OCI-LY7 (cell line): ENCODE measurements around the gene DPH6.

Source experiments
- EZH2phosphoT487 ChIP-seq: fragments of 200-600 bp; sonication (generic); IDR thresholded peaks from 2 replicates; pipeline ENCODE4 v1.6.1; 2018; ENCODE audit warnings: low read depth, borderline replicate concordance, mild to moderate bottlenecking, mixed run types, antibody characterized with exemption, low read length, moderate library complexity, mixed read lengths
- TF ChIP-seq, protein P1 (sequence below): fragments of 200-600 bp; sonication (generic); conservative IDR thresholded peaks from 2 replicates; pipeline ENCODE4 v1.5.1; 2014; ENCODE audit warnings: mild to moderate bottlenecking, antibody characterized with exemption, low read length, moderate library complexity, mixed read lengths

DNA sequence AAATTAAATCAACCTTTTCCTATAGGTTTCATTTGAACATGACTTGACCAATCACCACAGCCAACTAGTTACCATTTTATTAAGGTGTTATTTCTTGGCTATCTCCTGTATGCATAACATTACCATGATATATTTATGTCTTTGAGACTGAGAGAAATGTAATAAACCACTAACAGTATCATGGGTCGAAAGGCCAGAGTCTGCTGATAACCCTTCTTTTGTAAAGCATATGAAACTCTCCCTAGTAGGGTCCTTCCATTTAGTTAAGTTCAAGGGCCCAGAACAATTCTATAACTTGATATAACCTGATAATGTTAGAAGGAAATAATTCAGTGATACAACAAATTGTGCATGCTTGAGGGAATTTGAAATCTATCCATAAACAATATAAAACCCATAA, 14.3 kb upstream of the DPH6 start:
- TF ChIP-seq, protein P1, sequence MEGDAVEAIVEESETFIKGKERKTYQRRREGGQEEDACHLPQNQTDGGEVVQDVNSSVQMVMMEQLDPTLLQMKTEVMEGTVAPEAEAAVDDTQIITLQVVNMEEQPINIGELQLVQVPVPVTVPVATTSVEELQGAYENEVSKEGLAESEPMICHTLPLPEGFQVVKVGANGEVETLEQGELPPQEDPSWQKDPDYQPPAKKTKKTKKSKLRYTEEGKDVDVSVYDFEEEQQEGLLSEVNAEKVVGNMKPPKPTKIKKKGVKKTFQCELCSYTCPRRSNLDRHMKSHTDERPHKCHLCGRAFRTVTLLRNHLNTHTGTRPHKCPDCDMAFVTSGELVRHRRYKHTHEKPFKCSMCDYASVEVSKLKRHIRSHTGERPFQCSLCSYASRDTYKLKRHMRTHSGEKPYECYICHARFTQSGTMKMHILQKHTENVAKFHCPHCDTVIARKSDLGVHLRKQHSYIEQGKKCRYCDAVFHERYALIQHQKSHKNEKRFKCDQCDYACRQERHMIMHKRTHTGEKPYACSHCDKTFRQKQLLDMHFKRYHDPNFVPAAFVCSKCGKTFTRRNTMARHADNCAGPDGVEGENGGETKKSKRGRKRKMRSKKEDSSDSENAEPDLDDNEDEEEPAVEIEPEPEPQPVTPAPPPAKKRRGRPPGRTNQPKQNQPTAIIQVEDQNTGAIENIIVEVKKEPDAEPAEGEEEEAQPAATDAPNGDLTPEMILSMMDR: no peak
- TF ChIP-seq EZH2phosphoT487: no peak
